ENCODE measurements around the gene TRMT2A.

- TF ChIP-seq, protein P1, sequence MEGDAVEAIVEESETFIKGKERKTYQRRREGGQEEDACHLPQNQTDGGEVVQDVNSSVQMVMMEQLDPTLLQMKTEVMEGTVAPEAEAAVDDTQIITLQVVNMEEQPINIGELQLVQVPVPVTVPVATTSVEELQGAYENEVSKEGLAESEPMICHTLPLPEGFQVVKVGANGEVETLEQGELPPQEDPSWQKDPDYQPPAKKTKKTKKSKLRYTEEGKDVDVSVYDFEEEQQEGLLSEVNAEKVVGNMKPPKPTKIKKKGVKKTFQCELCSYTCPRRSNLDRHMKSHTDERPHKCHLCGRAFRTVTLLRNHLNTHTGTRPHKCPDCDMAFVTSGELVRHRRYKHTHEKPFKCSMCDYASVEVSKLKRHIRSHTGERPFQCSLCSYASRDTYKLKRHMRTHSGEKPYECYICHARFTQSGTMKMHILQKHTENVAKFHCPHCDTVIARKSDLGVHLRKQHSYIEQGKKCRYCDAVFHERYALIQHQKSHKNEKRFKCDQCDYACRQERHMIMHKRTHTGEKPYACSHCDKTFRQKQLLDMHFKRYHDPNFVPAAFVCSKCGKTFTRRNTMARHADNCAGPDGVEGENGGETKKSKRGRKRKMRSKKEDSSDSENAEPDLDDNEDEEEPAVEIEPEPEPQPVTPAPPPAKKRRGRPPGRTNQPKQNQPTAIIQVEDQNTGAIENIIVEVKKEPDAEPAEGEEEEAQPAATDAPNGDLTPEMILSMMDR (IDR thresholded peaks at IDR 0.05; ENCODE audit: insufficient read depth, low read length, poor library complexity, severe bottlenecking) = no peak
- no peak for TF ChIP-seq EZH2phosphoT487 (conservative IDR thresholded peaks at IDR 0.05; ENCODE audit: low read length)
These were observed 33.0 kb downstream of the TRMT2A start for GRCh38 chr22:20083891-20084546.

All from SU-DHL-6 (cell line).